ENCODE results near the gene BLID. TPM values are rescaled to one million over a fixed set of nuclear protein-coding genes. Genes with fewer than 3 reads are reported as not detected.

Gene BLID
- total and polyA plus RNA-seq, 12 donors = 0.70 TPM; not detected in 11

- Histone ChIP-seq H3K27ac (no peak overlapping the region), H3K27me3 (peaks cover 0 to 24% (median 10%) of the 10 kb centered on the region in 7 donors), H3K36me3 (peaks cover 0 to 21% (median 8%) of the 10 kb centered on the region in 9 donors), H3K4me1 (peaks cover 0 to 40% (median 20%) of the 10 kb centered on the region in 9 donors), H3K9me3 (peaks cover 0 to 10% (median 0%) of the 10 kb centered on the region in 11 donors), H3K4me3 (no peak overlapping the region)
- ATAC-seq (peak in 1 of 8 donors; percentile 48), DNase-seq (no peak)
- intact Hi-C loops (cut with DNase I) = loop anchor here in 1 of 10 donors (10.0 kb wide), 1 partner anchor 69 kb away; no protein-coding TSS in a partner anchor
- TF ChIP-seq CTCF (IDR thresholded peaks at IDR 0.05) = no peak
- WGBS, 2 donors = 90 to 94% methylated on average over 5 of the region's 5 CpGs
Measured at GRCh38 chr11:122093731-122094275, 22.2 kb downstream of the BLID start.

DNA sequence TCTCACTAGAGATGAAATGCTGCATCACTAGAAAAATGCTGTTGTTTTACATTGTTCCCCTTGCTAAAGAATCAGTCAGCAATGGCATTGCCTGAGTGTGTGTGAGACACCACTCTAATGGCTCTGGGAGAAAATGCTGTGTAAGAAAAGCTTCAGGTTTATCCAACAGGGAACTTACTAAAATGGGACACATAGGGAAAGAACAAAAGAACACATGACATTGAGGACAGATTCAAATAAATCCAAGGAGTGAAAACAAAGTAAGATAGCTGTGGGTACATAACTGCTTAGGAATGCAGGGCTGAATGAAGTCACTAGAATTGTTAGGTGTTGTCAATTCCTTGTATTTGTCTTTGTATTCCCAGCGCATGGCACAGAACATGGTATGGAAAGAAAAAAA, 24.2 kb downstream of the BLID start:
- DNase-seq (no peak), ATAC-seq (no peak)
- intact Hi-C loops (cut with DNase I) = loop anchor here in 1 of 10 donors (10.0 kb wide), 1 partner anchor 67 kb away; no protein-coding TSS in a partner anchor
- H3K27ac ChIP-seq = no peak overlapping the region
- H3K27me3 ChIP-seq = peaks cover 0 to 5% (median 0%) of the 10 kb centered on the region in 7 donors
- 98 to 100% methylated on average over 1 of the region's 1 CpG for WGBS, 2 donors
- no peak for TF ChIP-seq CTCF (IDR thresholded peaks at IDR 0.05)
- peaks cover 0 to 10% (median 0%) of the 10 kb centered on the region in 11 donors for H3K9me3 ChIP-seq
- peaks cover 0 to 39% (median 18%) of the 10 kb centered on the region in 9 donors for H3K4me1 ChIP-seq
- H3K4me3 ChIP-seq = no peak overlapping the region
- H3K36me3 ChIP-seq = peaks cover 0 to 30% (median 8%) of the 10 kb centered on the region in 9 donors

DNA sequence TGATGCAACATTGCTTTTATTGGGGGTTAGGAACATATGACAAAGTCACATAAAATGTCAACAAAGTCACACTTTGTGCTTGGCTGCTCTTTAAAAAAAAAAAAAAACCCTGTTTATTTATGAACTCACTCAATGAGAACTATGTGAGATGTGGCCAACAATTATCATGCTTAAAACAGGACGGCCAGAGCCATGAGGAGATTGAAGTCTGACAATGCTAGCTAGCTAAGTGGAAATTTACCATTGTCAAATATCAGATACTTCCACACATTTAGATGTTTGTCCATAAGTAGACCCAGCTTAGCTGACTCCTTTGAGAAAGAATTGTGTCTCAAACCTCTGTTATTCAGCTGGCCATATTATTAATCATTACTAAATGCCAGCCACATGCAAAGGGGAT, 26.9 kb downstream of the BLID start:
- intact Hi-C loops (cut with DNase I) = loop anchor here in 1 of 10 donors (5.0 kb wide), 1 partner anchor 67 kb away; no protein-coding TSS in a partner anchor
- H3K27ac ChIP-seq = peak overlapping the region in 7 of 10 donors; percentile 19 to 70 (median 53)

DNA sequence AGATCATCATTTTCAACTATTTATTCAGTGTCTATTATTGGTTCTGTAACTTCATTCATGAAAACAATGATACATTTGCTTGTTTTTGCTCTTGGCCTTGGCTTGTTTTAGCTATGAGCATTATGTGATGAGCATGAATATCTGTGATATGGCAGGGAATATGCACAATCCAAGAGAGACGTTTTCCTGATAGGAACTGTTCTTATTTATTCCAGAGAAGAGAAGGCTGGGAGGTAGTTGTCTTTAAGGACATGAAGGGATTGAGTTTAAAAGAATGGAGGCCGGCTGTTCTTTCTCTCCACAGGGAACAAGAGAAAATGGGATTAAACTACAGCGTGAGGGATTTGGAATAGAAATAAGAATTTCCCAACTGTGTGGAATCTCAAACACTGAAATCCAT, 30.3 kb downstream of the BLID start:
- 51 to 55% methylated on average over 3 of the region's 3 CpGs for WGBS, 2 donors
- peak overlapping the region in 9 of 10 donors; percentile 7 to 80 (median 51) for H3K27ac ChIP-seq

More for the DNA sequence above, 26.9 kb downstream of the BLID start:
- Histone ChIP-seq H3K4me3 (no peak overlapping the region), H3K9me3 (peaks cover 0 to 10% (median 0%) of the 10 kb centered on the region in 11 donors), H3K27me3 (no peaks in the 10 kb centered on the region), H3K36me3 (peaks cover 0 to 30% (median 8%) of the 10 kb centered on the region in 9 donors), H3K4me1 (peaks cover 0 to 41% (median 13%) of the 10 kb centered on the region in 9 donors)
- ATAC-seq = peak in 3 of 8 donors; percentile 34 to 78 (median 47)
- TF ChIP-seq CTCF (IDR thresholded peaks at IDR 0.05) = no peak
- DNase-seq = no peak
- WGBS, 2 donors = 19 to 43% methylated on average over 1 of the region's 1 CpG

More for the DNA sequence above, 30.3 kb downstream of the BLID start:
- DNase-seq (no peak), ATAC-seq (peak in 2 of 8 donors; percentile 11 to 24)
- Histone ChIP-seq H3K4me1 (peaks cover 0 to 41% (median 11%) of the 10 kb centered on the region in 9 donors), H3K27me3 (no peaks in the 10 kb centered on the region), H3K4me3 (no peak overlapping the region), H3K9me3 (no peaks in the 10 kb centered on the region), H3K36me3 (peaks cover 0 to 18% (median 0%) of the 10 kb centered on the region in 9 donors)
- no peak for TF ChIP-seq CTCF (IDR thresholded peaks at IDR 0.05)
- intact Hi-C loops (cut with DNase I) = loop anchor here in 1 of 10 donors (5.0 kb wide), 1 partner anchor 63 kb away; no protein-coding TSS in a partner anchor
